ENCODE results near the gene RABAC1. TPM values are rescaled to one million over a fixed set of nuclear protein-coding genes. Genes with fewer than 3 reads are reported as not detected.

Gene RABAC1
- total RNA-seq, 1 donor from 2014 or later = 360 TPM

- intact Hi-C loops (cut with DNase I) = loop anchor here (1.0 to 10.0 kb wide), 6 partner anchors 74 to 1636 kb away; partner anchors contain the start of genes GSK3A, IRGQ, MEGF8 and ZNF576
- peak overlapping the region; percentile 83 to 96 for H3K4me3 ChIP-seq
- peaks cover 3 to 9% of the 10 kb centered on the region in 2 donors for H3K4me1 ChIP-seq
- TF ChIP-seq CTCF (IDR thresholded peaks at IDR 0.05) = no peak
- peak; percentile 66 to 91 for DNase-seq (ENCODE audit: low spot score in 2 of 2)
- H3K27ac ChIP-seq = peak overlapping the region; percentile 92 to 93
- no peaks in the 10 kb centered on the region for H3K9me3 ChIP-seq
- peaks cover 14 to 18% of the 10 kb centered on the region in 2 donors for H3K36me3 ChIP-seq
- H3K27me3 ChIP-seq = no peaks in the 10 kb centered on the region
Measured at GRCh38 chr19:41958367-41959055, 610 bp downstream of the RABAC1 start.

- H3K27ac ChIP-seq = peak overlapping the region; percentile 92 to 93
- H3K9me3 ChIP-seq = no peaks in the 10 kb centered on the region
- TF ChIP-seq CTCF (IDR thresholded peaks at IDR 0.05) = peak; percentile 64 to 82 (median 76)
- peak in 1 of 2 donors; percentile 79 for DNase-seq (ENCODE audit: low spot score in 2 of 2)
- intact Hi-C loops (cut with DNase I) = loop anchor here (1.0 to 10.0 kb wide), 5 partner anchors 99 to 1637 kb away; partner anchors contain the start of genes GSK3A, IRGQ, MEGF8 and ZNF576
- peaks cover 14 to 18% of the 10 kb centered on the region in 2 donors for H3K36me3 ChIP-seq
- H3K27me3 ChIP-seq = no peaks in the 10 kb centered on the region
- peak overlapping the region; percentile 83 to 96 for H3K4me3 ChIP-seq
- H3K4me1 ChIP-seq = peaks cover 3 to 9% of the 10 kb centered on the region in 2 donors
Measured at GRCh38 chr19:41957838-41958366, 1.2 kb downstream of the RABAC1 start.

- Histone ChIP-seq H3K27me3 (no peaks in the 10 kb centered on the region), H3K4me3 (peak overlapping the region in 1 of 2 donors; percentile 96), H3K9me3 (no peaks in the 10 kb centered on the region), H3K4me1 (peaks cover 3 to 9% of the 10 kb centered on the region in 2 donors), H3K36me3 (peaks cover 14 to 18% of the 10 kb centered on the region in 2 donors), H3K27ac (peak overlapping the region; percentile 92 to 93)
- DNase-seq (ENCODE audit: low spot score in 2 of 2) = no peak
- no peak for TF ChIP-seq CTCF (IDR thresholded peaks at IDR 0.05)
- intact Hi-C loops (cut with DNase I) = loop anchor here (5.0 to 10.0 kb wide), 2 partner anchors 370 to 1638 kb away; partner anchors contain the start of genes IRGQ, MEGF8 and ZNF576
Measured at GRCh38 chr19:41957161-41957837, 1.8 kb downstream of the RABAC1 start.

GRCh38 chr19:41956621-41957020 is 2.5 kb downstream of the RABAC1 start:
- intact Hi-C loops (cut with DNase I) = loop anchor here (5.0 to 10.0 kb wide), 2 partner anchors 371 to 1638 kb away; partner anchors contain the start of genes IRGQ, MEGF8 and ZNF576

More at GRCh38 chr19:41956621-41957020, 2.5 kb downstream of the RABAC1 start:
- Histone ChIP-seq H3K36me3 (peaks cover 14 to 18% of the 10 kb centered on the region in 2 donors), H3K4me1 (peaks cover 3 to 9% of the 10 kb centered on the region in 2 donors), H3K27ac (no peak overlapping the region), H3K27me3 (no peaks in the 10 kb centered on the region), H3K9me3 (no peaks in the 10 kb centered on the region), H3K4me3 (no peak overlapping the region)
- DNase-seq (ENCODE audit: low spot score in 2 of 2) = no peak
- TF ChIP-seq CTCF (IDR thresholded peaks at IDR 0.05) = no peak

Data from ascending aorta (tissue), 2 donors.